HG02981 (cell line): ENCODE data around the gene PAX8.

Source experiments
- ATAC-seq: cut with Tn5 transposase; IDR thresholded peaks from one replicate; pipeline ENCODE4 v1.9.1; 2021; ENCODE audit warnings: mild to moderate bottlenecking, moderate library complexity; ENCODE audit not compliant: unreplicated experiment

PAX8 gene

DNA sequence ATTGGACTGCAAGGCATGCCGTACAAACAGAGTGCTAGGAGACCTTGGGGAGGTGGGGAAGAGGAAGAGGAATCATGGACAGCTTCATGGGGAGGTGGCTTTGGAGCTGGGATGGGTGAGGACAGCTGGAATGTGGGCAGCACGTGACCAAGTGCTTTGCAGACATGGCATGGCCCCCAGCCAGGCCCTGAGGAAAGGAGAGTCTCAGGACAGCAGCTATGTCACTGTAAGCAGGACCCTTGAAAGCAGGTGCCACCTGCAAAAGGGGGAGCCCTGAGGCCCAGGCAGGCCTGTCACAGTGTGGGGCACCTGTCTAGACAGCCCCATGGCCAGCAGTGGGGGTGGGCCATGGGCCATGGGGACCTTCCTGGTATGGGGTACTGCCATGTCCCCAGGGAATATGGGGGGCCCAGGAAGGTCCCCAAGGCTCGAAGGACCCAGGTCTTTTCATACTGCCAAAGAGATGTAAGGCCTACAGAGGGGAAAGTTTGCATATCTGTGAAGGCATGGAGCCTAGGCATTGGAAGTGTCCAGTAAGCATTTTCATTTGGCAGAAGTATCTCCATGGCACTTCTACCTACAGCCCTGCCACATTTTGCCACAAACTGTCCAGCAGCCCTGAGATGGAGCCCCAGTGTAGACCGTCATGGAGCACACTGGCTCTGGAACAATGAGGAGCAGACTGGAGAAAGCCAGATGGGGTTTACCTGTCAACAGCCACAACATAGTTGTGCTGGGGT, 9.9 kb downstream of the PAX8 start:
- ATAC-seq = no peak

DNA sequence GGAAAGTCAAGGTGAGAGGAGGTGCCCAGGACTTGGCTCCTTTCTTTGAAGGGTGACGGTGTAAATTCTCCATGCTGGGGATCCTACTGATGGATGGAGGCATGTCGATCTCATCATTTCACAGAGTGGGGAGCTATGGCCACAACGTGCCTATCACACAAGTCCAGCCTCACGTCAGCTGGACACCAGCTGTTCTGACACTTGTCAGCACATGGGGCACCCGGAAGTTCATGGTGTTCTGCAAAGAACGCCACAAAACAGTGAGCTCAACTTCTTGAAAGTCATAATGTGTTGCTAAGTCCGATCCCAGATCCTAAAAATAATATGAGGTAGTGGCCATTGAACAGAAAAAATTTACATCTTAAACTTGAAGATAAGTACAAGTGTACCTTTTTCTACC, 12.3 kb downstream of the PAX8 start:
- ATAC-seq = no peak

DNA sequence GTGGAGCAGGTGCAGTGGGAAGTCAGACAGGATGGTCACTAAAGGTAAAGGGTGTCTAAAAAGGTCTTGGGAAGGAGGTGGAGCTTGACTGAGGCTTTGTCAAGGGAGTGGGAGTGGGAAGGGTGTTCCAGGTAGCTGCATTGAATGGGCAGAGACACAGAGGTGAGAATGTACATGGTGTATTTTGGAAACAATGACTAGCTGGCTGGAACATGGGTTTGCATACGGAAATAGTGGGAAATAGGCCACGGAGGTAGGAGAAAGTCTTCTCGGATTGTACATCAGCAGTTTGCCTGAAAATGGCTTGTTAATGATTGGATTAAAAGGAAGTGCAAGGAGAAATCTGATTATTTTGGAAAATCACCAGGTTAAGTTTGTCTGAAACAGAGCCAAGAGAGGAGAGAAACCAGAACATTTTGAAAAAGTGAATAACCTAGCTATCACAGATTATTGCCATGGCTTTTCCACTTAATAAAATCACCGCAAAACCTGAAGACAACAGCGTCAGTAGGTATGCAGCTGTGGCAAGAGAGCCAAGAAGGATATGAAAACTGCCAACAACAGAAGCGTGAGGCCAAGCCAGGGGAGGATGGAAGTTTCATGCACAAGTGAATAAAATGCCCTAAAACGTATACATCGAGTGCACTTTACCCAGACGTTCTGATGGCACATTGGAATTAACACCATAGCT, 13.9 kb downstream of the PAX8 start:
- ATAC-seq = no peak

DNA sequence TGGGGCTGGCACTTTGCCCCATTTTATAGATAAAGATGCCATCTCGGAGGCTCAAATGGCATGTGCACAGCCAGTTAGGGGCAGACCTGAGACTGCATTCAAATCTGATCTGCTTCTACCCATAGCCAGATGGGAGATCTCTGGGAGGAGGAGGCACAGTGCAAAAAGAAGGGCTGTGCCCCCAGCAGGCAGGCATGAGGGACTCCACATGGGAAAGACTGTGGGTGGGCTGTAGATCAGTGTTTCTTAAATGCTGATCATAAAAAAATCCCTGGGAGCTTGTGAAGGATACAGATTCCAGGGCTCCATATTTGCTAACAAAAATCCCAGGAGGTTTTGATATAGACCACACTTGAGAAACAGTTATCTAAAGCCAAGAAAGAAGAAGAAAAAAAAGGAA, 15.2 kb downstream of the PAX8 start:
- no peak for ATAC-seq

DNA sequence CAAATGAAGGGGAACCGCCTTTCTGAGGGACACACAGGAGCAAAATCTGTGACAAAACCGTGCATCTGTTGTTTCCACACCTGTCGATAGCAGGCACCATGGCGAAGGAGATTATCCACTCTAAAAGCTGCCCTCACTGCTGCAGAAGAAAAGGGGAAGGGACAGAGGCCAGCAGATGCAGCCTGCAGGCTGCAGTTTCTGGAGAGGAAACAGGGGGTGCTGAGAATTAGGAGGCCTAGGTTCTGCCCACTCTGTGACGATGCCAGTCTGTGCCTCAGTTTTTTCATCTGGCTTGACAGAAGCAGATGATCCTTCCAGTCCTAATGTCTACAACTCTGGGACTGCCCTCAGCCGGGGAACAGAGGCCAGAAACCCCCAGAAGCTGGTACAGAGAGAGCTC, 17.7 kb downstream of the PAX8 start:
- no peak for ATAC-seq

DNA sequence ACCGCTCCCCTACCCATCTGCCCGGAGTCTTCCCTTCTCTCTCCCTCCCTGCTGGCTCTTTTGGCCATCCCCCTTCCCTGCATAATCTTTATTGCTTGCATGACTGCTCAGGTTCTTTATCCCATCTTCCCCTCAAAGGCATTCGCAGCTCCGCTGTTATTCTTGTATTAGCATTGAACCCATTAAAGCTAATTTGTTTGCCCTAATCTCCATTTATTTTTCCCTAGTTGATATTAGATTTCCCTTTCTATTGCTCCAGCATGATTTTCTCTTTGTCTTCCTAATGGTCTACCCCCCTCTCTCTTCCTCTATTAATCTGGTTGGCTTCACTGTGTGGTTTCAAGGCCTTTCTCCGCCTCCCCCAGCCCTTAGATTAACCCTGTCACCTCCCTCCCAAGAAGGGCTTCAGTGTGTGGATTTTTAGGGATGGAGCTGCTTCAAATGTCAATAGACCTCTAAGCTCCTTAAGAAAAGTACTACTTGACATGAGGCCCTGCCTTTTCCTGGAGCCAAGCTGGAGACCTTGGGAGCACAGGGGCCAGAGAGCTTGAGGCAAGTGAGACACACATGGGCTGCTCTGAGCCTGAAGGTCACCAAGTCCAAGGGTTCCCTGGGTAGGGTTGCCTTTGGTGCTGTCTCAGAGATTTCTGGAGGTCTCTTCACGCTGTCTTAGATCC, 20.1 kb downstream of the PAX8 start:
- ATAC-seq = no peak

DNA sequence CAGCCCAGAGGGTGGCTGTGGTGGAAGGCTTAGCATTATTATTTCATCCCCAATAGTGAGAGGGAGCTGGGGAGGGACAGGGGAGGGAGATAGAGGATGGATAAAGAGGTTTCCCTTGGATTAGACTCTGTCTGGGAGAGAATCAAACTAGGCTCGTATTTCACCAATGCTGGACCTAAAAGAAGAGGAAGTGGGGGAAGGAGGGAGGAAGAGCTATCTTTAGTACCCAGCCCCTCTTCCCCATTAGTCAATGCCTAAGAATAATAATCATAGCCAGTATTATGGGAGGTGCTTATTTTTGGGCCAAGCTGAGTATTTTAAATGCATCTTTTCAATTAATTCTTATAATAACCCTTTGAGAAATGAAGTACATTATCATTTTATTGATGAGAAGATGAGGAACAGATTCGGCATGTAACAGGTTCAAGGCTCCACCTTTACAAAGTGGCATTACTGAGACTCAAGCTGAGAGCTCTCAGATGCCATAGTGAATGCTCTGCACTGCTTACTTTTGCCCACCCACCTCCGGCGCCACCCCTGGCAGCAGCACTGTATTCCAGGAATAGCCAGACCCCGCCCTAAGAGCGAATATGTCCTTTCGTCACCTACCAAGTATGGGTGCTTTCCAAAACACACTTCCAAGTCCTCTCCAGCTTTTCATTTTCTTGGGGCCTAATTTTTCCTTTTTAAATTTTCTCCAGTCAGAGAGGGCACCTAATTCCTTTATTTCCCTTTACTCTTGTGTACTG, 21.0 kb downstream of the PAX8 start:
- no peak for ATAC-seq

DNA sequence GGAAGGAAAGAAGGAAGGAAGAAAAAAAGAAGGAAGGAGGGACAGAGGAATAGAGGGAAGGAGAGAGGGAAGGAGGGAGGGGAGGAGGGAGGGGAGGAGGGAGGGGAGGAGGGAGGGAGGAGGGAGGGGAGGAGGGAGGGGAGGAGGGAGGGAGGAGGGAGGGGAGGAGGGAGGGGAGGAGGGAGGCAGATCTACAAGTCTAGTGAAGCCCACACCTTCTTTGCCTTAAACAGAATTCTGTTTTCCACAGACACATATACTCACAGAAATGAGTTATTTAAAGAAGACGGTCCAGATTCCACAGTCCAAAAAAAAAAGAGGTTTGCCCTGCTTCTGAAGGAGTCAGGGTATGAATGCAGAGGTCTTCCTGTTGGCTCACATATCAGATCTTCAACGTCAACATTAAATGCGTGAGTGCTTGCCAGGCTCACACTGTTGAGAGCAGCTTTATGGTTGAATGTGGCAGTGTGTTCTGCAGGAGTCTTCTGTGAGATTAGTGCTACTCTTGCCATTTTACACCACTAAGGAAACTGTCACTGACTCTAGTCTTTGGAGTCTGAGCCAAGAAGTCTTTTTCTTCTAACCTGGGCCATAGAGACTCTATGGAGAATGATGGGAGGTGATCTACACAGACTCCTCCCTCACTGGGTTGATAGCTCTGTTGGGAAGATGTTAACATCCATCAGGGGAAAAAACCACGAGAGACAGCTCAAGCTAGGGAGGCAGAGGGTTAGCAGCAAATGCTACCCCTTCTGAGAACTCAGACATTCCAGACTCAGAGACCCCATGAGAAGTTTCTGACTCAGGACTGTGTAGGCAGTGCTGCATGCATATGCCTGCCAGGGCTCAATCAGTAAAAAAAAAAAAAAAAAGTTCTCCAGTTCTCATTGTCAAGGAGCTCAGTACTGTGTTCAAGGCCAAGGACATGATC, 23.3 kb downstream of the PAX8 start:
- ATAC-seq = no peak

DNA sequence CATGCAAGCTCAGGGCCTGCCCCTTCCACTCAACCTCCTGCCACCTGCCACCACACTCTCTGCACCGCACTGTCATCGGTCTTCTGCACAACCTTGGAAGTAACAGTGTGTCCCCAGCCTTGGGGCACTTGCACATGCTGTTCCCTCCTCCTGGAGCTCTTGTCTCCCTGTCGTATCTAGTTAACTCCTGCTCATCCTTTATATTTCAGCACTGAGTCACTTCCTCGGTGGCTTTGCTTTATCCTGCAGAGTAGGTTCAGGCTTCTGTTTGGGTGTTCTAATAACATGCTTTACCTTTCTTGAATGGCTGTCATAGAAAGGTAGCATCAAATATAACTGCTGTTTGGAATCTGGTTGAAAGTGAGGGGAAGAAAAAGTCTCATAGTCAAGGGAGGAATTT, 25.3 kb downstream of the PAX8 start:
- ATAC-seq = no peak

DNA sequence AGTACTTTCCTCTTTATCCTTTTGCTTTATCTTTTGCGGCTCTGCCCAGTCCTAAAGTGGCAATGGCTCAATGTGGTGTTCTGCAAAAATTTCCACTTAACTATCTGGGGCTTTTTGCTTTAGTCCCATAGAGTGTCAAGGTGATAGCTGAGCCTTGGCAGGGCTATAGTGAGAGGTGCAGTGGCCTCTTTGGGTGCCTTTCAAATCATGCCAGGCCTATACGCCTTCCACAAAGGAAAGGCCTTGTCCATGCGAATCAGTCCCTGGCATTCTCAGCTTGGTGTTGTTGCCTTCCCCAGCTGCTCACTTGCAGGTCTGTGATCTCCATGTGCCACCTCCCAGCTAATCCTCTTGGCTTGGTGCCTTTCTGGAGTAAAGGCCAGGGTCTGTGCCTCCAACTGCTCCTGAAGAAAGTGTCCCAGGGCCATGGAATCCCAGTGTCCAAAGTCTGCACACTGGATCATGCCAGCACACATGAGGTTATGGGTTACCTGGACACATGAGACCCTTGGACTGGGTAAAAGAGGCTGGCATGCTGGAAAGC, 26.6 kb downstream of the PAX8 start:
- ATAC-seq = no peak

DNA sequence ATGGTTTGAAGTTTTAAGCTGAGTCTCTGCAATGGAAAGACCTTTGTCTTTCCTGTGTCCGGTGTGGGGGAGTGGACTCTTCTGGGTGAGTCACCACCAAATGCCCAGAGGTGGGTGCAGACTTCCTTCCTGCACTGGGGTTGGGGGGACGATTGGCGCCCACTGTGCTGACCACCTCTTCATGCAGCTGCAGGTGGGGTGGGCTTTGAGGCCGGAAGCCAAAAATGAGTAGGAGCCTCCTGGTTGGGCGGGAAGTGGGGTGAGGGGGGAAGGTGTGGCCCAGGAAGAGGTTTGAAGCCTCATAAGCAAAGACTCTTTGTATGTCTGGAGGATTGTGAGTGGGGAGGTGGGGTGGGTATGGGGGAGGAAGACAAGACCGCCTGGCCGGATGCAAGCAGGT, 27.6 kb downstream of the PAX8 start:
- ATAC-seq = no peak

DNA sequence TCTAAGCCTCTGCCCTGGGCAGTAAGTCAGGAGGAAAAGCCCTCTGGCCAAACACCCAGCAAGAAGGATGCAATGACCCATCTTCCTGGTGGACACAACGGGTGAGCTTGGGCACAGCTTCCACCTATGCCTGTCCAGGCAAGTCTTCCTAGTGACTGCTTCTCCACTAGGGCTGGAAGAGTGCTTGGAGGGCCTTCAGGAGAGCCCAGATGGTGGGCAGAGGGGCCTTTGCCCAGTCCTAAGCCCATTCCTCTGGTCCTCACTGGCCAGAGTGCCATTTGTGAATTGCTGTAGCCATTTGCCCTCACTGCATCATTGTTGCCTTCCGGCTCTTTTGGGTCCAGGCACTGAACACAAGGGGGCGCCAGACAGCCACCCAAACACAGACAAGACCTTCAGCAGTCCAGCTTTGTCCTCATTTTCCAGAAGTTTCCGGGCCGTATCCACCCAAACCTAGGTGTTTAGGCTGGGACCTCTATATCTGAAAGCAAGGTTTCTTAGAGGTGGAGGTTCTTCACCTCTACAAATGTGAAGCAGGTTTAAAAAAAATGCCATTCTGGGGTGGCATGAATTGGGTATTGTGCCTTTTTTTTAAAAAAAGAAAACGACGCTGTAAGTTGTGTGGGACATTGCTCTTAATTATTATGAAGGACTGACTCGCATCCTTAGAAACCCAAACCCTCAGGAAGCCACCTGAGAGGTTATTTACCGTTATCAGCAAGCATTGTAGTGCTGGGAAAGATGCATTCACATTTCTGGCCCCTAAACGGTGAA, 29.5 kb downstream of the PAX8 start:
- ATAC-seq = no peak

DNA sequence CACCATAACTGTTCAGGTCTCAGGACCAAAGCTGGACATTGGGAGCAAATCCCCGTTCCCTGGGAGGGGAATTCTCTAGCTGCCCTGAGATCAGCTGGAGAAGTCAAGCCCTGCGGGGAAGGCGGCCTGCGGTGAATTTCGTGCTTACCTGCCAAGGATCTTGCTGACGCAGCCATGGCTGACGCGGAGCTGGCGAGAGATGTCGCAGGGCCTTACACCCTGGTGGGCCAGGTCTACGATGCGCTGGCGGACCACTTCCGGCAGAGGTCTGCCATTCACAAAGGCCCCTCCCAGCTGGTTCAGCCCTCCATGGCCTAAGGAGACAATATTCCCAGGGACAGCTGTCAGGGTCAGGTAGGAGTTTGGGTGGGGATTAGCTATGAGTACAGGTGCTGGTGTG, 32.1 kb downstream of the PAX8 start:
- ATAC-seq = no peak

DNA sequence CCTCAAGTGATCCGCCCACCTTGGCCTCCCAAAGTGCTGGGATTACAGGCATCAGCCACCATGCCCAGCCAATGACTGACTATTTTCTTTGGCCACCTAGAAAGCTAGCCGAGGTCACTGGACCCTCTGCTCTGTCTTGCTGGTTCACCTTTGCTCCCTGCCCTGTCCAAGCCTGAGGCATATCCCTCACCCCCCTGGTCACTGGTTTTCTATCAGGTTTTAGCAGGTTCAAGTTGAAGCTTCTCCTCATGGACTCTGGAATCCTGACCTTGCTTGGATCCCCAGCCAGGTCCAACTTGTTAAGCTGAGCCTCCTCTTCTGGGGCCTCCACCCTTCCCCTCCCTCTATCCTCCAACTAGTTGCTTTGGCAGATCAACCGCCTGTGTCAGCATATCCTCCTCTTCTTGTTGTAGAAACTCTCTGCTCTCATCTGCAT, 33.4 kb downstream of the PAX8 start:
- no peak for ATAC-seq

DNA sequence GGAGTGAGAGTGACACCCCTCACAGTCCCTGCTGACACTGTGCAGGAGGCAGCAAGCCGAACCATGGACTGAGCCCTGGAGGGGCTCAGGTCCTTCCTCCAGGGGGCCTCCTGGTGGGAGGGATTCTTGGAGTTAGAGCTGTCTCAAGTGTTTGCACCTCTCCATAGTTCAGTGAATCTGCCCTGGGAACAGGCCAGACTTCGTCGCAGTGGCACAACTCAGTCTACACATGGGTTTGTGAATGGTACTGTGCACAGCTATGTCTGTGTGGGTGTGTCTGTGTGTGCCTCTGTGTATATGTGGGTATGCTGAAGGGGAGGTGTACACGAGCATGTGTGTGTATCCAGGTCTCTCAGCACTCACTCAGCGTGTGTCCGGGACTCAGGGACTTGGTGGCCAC, 36.4 kb downstream of the PAX8 start:
- no peak for ATAC-seq

DNA sequence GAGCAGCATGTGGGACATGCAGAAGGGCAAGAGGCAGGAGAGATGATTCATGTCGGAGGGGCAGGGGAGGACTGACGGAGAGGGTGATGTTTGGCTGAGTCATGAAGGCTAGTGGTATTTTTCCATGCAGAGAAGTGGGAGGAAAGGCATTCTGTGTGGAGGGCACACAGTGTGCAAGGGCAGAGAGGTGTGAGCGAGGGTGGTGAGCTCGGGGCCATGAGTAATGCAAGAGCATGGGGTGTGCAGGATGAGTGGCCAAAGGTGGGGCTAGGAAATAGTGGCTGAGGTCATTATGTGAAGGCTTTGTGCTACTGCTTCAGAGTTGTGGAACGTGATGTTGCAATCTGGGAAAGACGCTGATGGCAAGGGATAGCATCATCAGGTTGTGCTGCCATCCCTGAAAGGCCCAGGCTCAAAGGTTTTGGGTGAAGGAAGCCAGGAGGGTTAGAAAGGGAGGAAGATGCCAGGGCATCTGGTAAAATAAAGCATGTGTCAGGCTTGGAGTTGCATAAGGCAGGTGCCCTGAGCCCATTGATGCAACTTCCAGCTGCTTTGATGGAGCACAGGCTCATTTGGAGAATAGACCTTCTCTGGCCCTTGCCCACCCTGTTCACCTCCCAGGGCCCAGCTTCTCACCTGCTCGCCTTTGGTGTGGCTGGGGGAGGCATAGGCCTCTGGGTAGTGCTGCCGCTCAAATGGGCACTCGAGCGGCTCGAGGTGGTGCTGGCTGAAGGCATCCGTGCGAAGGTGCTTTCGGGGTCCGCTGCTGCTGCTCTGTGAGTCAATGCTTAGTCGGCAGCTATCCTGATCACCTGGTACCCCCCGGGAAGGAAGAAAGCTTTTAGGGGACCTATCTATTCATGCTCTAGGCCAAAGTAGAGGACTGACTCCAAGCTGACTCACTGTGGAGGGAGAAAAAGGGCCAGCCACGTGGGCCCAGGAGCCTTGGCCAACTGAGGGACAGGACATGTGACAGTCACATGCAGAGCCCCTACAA, 37.5 kb downstream of the PAX8 start:
- no peak for ATAC-seq

DNA sequence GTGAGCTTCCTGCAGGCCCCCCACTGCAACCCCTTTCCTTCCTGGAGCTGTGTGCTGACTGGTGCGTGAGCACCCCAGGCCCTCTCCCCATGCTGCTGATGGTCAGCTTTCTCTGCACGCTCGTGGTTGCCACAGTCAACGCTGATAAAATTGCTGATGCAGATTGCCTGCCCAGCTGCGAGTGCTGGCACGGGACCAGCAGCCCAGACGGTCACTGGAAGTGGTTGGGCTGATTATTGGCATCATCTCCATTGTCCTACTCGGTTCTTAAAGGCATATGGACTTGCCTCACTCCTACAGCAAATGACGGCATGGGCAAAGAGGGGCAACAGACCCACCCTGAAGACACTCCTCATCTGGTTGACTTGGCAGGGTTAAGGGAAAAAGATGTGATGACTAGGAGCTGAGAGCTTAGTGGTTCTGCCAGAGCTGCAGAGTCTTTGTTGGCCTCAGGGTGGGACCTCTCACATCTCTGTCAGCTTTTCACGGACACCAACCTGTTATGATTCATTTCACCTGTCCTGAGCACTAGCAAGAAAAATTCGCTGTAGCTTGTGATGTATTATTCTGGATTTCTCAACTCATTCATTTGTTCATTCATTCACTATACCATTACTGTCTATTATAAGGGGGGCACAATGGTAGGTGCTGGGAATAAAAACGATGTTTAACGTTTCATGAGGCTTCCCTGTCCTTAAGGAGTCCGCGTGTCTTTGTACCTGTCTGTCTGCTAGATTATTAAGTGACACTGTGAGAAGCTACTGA, 38.4 kb downstream of the PAX8 start:
- no peak for ATAC-seq
